Measurements from ENCODE around the gene ZNF397.

GRCh38 chr18:35240664-35241447, at the start of gene ZNF397:
- TF ChIP-seq CTCF (IDR thresholded peaks at IDR 0.05) (no peak), REST (IDR thresholded peaks at IDR 0.05; ENCODE audit: insufficient read depth in 1 of 2, low read depth in 2 of 2, low read length in 1 of 2) (no peak; a peak in 1 of 4 replicates), SIN3A (IDR thresholded peaks at IDR 0.05; ENCODE audit: borderline replicate concordance, insufficient read depth, low read depth, low read length) (no peak), POLR2AphosphoS5 (IDR thresholded peaks at IDR 0.05; ENCODE audit: low read depth, low read length) (peak; percentile 92)
